Kidney epithelial cell (primary cell): Measurements from ENCODE around the gene DHFR. TPM values are rescaled to one million over a fixed set of nuclear protein-coding genes. Genes with fewer than 3 reads are reported as not detected.
A peak's percentile ranks its signal among the peaks of the same experiment; 100 is the strongest.
"Not testable (repeated sequence)": the region's sequence is repeated elsewhere in the genome, so short reads cannot be mapped to it uniquely, and the experiment has no call there.

Source experiments
- DNase-seq: peaks from one replicate; pipeline ENCODE4 v3.0.0-alpha.2; 2010; ENCODE audit warnings: low read depth
- H3K27me3 ChIP-seq: 2 replicates; pipeline ENCODE4 v1.6.0; 2011; ENCODE audit warnings: low read length; ENCODE audit not compliant: control insufficient read depth, insufficient read depth
- H3K36me3 ChIP-seq: 2 replicates; pipeline ENCODE4 v1.5.1; 2011; ENCODE audit warnings: low read length; ENCODE audit not compliant: control insufficient read depth, insufficient read depth
- H3K4me3 ChIP-seq: 2 replicates; pipeline ENCODE4 v1.5.1; 2011; ENCODE audit warnings: low read depth, mild to moderate bottlenecking, control low read depth, low read length
- CTCF ChIP-seq: IDR thresholded peaks from 2 replicates; pipeline ENCODE4 v1.5.1; 2011; ENCODE audit warnings: mild to moderate bottlenecking, moderate library complexity, low read length, control low read depth, inconsistent platforms; ENCODE audit not compliant: insufficient read depth, poor library complexity, severe bottlenecking
- total RNA-seq: library from RNA; depleted of rRNA; stranded (reverse); fragments of >200 nt; gene quantifications from 2 replicates; pipeline ENCODE4 v1.2.3, GENCODE V29; 2015

The DHFR gene
- total RNA-seq, 1 donor from 2014 or later: 18.5 TPM

GRCh38 chr5:80665057-80665456 lies 10.3 kb upstream of the DHFR start:
- DNase-seq: no peak
- TF ChIP-seq CTCF: no peak
- H3K27me3 ChIP-seq: no peaks in the 10 kb centered on the region
- no peaks in the 10 kb centered on the region for H3K36me3 ChIP-seq
- no peak overlapping the region for H3K4me3 ChIP-seq

GRCh38 chr5:80662108-80662507 lies 7.3 kb upstream of the DHFR start:
- H3K27me3 ChIP-seq: no peaks in the 10 kb centered on the region
- no peak for TF ChIP-seq CTCF
- no peak overlapping the region for H3K4me3 ChIP-seq
- H3K36me3 ChIP-seq: no peaks in the 10 kb centered on the region
- no peak for DNase-seq

- not testable (repeated sequence) for H3K36me3 ChIP-seq, DNase-seq, H3K27me3 ChIP-seq, H3K4me3 ChIP-seq
These were observed 5.9 kb upstream of the DHFR start for GRCh38 chr5:80660661-80661060.

- no peak overlapping the region for H3K4me3 ChIP-seq
- H3K36me3 ChIP-seq: no peaks in the 10 kb centered on the region
- no peak for TF ChIP-seq CTCF
- no peak for DNase-seq
- no peaks in the 10 kb centered on the region for H3K27me3 ChIP-seq
These were observed 4.3 kb upstream of the DHFR start for GRCh38 chr5:80659106-80659505.

- no peaks in the 10 kb centered on the region for H3K27me3 ChIP-seq
- no peak for DNase-seq
- TF ChIP-seq CTCF: peak; percentile 15
- no peaks in the 10 kb centered on the region for H3K36me3 ChIP-seq
- H3K4me3 ChIP-seq: no peak overlapping the region
These were observed 1.6 kb upstream of the DHFR start for GRCh38 chr5:80656425-80656824.

- Histone ChIP-seq H3K4me3 (peak overlapping the region; percentile 86), H3K27me3 (no peaks in the 10 kb centered on the region), H3K36me3 (no peaks in the 10 kb centered on the region)
- DNase-seq: no peak
- no peak for TF ChIP-seq CTCF
These were observed 520 bp upstream of the DHFR start for GRCh38 chr5:80655231-80655774.
